Peyer's patch (tissue), 4 donors: ENCODE data around the gene DHTKD1. TPM values are rescaled to one million over a fixed set of nuclear protein-coding genes. Genes with fewer than 3 reads are reported as not detected.
"Not testable (repeated sequence)": the region's sequence is repeated elsewhere in the genome, so short reads cannot be mapped to it uniquely, and the experiment has no call there.

ENCODE experiments used
- DNase-seq, 3 donors: peaks; one replicate each; pipeline ENCODE4 v3.0.0-alpha.2; 2017 to 2019
- H3K27ac ChIP-seq, 4 donors: fragments of 200-600 bp; sonication (generic); one replicate each; pipeline ENCODE4 v1.5.1; 2016 to 2019
- H3K27me3 ChIP-seq, 2 donors: fragments of 200-600 bp; sonication (generic); one replicate each; pipeline ENCODE4 v1.5.1; 2019
- H3K36me3 ChIP-seq, 3 donors: fragments of 200-600 bp; sonication (generic); one replicate each; pipeline ENCODE4 v1.5.1; 2016 to 2019
- H3K4me1 ChIP-seq, 4 donors: fragments of 200-600 bp; sonication (generic); one replicate each; pipeline ENCODE4 v1.5.1; 2016 to 2019
- H3K4me3 ChIP-seq, 4 donors: fragments of 200-600 bp; sonication (generic); 1 replicate in 3 of 4; 2 replicates in 1 of 4; pipeline ENCODE4 v1.5.1; 2016 to 2019; ENCODE audit warnings: mild to moderate bottlenecking in 1 of 4
- H3K9me3 ChIP-seq, 4 donors: fragments of 200-600 bp; sonication (generic); one replicate each; pipeline ENCODE4 v1.5.1; 2016 to 2019; ENCODE audit warnings: mild to moderate bottlenecking in 1 of 4
- CTCF ChIP-seq, 6 experiments: fragments of 450-650 bp in 4 of 6; fragments of 200-600 bp in 2 of 6; sonication (generic) in 1 of 6; IDR thresholded peaks; one replicate each; pipeline ENCODE4 v1.5.1; 2017 to 2019; ENCODE audit warnings: antibody characterized with exemption in 6 of 6, mild to moderate bottlenecking in 3 of 6, moderate library complexity in 1 of 6
- POLR2A ChIP-seq, 2 donors: fragments of 450-650 bp; IDR thresholded peaks; one replicate each; pipeline ENCODE4 v1.5.1; 2017; ENCODE audit warnings: antibody characterized with exemption in 2 of 2, mild to moderate bottlenecking in 2 of 2, moderate library complexity in 2 of 2
- total RNA-seq, 4 donors: library from RNA; depleted of rRNA; stranded (reverse); fragments of >200 nt; gene quantifications; one replicate each; pipeline ENCODE4 v1.1.0, GENCODE V29; 2016

Gene DHTKD1
- total RNA-seq, 4 donors from 2014 or later: 18.4 to 32.1 (median 24.2) TPM

GRCh38 chr10:12081879-12082557, 13.3 kb downstream of the DHTKD1 start:
- Histone ChIP-seq H3K9me3 (no peaks in the 10 kb centered on the region), H3K36me3 (peaks cover 0 to 39% (median 0%) of the 10 kb centered on the region in 3 donors), H3K27ac (no peak overlapping the region), H3K4me1 (no peaks in the 10 kb centered on the region), H3K27me3 (no peaks in the 10 kb centered on the region), H3K4me3 (no peak overlapping the region)
- no peak for TF ChIP-seq POLR2A (IDR thresholded peaks at IDR 0.05)
- DNase-seq: no peak

DNA sequence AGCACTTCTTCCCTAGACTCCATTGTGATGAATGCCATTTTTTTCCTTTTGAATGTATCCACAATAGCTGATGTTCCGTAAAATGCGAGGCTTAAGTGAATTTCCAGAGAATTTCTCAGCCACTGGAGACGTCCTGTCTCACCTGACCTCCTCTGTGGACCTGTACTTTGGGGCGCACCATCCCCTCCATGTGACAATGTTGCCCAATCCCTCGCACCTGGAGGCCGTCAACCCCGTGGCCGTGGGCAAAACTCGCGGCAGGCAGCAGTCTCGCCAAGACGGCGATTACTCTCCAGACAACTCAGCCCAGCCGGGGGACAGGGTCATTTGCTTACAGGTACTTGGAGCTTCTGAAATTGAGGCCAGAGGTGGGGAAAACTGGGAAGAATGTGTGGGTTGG, 20.2 kb downstream of the DHTKD1 start:
- no peak for TF ChIP-seq CTCF (IDR thresholded peaks at IDR 0.05)
- TF ChIP-seq POLR2A (IDR thresholded peaks at IDR 0.05): no peak
- Histone ChIP-seq H3K9me3 (no peaks in the 10 kb centered on the region), H3K27ac (no peak overlapping the region), H3K4me3 (no peak overlapping the region), H3K27me3 (no peaks in the 10 kb centered on the region), H3K4me1 (no peaks in the 10 kb centered on the region), H3K36me3 (peaks cover 0 to 76% (median 0%) of the 10 kb centered on the region in 3 donors)
- DNase-seq: no peak

GRCh38 chr10:12091421-12091820, 22.7 kb downstream of the DHTKD1 start:
- Histone ChIP-seq H3K9me3 (no peaks in the 10 kb centered on the region), H3K4me3 (no peak overlapping the region), H3K36me3 (peaks cover 0 to 70% (median 0%) of the 10 kb centered on the region in 3 donors), H3K27ac (no peak overlapping the region), H3K27me3 (no peaks in the 10 kb centered on the region), H3K4me1 (no peaks in the 10 kb centered on the region)
- no peak for TF ChIP-seq POLR2A (IDR thresholded peaks at IDR 0.05)
- TF ChIP-seq CTCF (IDR thresholded peaks at IDR 0.05): no peak
- DNase-seq: no peak

DNA sequence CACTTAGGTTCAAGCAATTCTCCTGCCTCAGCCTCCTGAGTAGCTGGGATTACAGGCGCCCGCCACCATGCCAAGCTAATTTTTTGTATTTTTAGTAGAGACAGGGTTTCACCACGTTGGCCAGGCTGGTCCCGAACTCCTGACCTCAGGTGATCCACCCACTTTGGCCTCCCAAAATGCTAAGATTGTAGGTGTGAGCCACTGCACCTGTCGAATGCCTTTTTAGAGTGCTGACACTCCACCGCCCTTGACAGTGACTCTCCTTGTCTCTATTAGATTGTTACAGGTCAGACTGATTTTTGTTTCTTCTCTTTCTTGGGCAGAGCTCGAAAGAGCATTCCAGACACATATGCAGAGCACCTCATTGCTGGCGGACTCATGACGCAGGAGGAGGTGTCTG, 28.6 kb downstream of the DHTKD1 start:
- peak overlapping the region in 1 of 4 donors; percentile 10 for H3K27ac ChIP-seq
- not testable (repeated sequence) for H3K9me3 ChIP-seq, H3K4me3 ChIP-seq, H3K27me3 ChIP-seq, H3K4me1 ChIP-seq, DNase-seq
- peaks cover 0 to 45% (median 0%) of the 10 kb centered on the region in 3 donors for H3K36me3 ChIP-seq

DNA sequence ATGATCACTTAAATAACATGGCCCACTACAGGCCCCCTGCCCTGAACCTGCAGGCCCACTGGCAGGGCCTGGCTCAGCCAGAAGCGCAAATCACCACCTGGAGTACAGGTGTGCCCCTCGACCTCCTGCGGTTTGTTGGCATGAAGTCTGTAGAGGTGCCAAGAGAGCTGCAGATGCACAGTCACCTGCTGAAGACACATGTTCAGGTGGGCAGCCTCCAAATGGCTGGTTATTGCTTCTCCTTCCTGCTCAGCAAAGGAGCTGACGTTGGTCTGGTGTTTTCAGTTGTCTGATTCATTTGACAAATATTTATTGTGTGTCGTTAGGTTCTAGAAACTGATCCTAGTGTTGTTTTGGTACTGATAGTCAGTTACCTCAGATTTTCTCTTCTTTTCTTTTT, 29.0 kb downstream of the DHTKD1 start:
- DNase-seq: no peak

GRCh38 chr10:12098966-12099365, 30.2 kb downstream of the DHTKD1 start:
- Histone ChIP-seq H3K27me3 (no peaks in the 10 kb centered on the region), H3K4me3 (no peak overlapping the region), H3K27ac (no peak overlapping the region), H3K36me3 (peaks cover 0 to 49% (median 0%) of the 10 kb centered on the region in 3 donors), H3K9me3 (no peaks in the 10 kb centered on the region), H3K4me1 (no peaks in the 10 kb centered on the region)
- no peak for DNase-seq
- TF ChIP-seq POLR2A (IDR thresholded peaks at IDR 0.05) (no peak), CTCF (IDR thresholded peaks at IDR 0.05) (no peak)

More for the DNA sequence above, 29.0 kb downstream of the DHTKD1 start:
- H3K27me3 ChIP-seq: no peaks in the 10 kb centered on the region
- no peak for TF ChIP-seq CTCF (IDR thresholded peaks at IDR 0.05)
- TF ChIP-seq POLR2A (IDR thresholded peaks at IDR 0.05): no peak
- H3K4me1 ChIP-seq: no peaks in the 10 kb centered on the region
- H3K36me3 ChIP-seq: peaks cover 0 to 48% (median 0%) of the 10 kb centered on the region in 3 donors
- H3K27ac ChIP-seq: peak overlapping the region in 1 of 4 donors; percentile 10
- H3K4me3 ChIP-seq: no peak overlapping the region
- no peaks in the 10 kb centered on the region for H3K9me3 ChIP-seq
